ENCODE data around the gene ATG16L1. TPM values are rescaled to one million over a fixed set of nuclear protein-coding genes. Genes with fewer than 3 reads are reported as not detected.

The ATG16L1 gene
- total and polyA plus RNA-seq, 5 donors from 2014 or later: 15.2 to 125 (median 20.6) TPM

- Mint-ChIP-seq H3K27ac (peak overlapping the region; percentile 39 to 86 (median 70)), H3K4me1 (peaks cover 12 to 79% (median 48%) of the 10 kb centered on the region in 4 donors), H3K4me3 (peak overlapping the region in 2 of 4 donors; percentile 51 to 57), H3K36me3 (peaks cover 3% of the 10 kb centered on the region), H3K9me3 (no peaks in the 10 kb centered on the region), H3K27me3 (no peaks in the 10 kb centered on the region)
- H3K4me1 ChIP-seq (ENCODE audit: control insufficient read depth, insufficient read depth, low read length, poor library complexity, severe bottlenecking): peaks cover 57% of the 10 kb centered on the region
- H3K4me3 ChIP-seq (ENCODE audit: low read depth, low read length): no peak overlapping the region
- peak in 1 of 3 donors; percentile 45 for DNase-seq
- no peaks in the 10 kb centered on the region for H3K36me3 ChIP-seq (ENCODE audit: control insufficient read depth, insufficient read depth, low read length)
- H3K9me3 ChIP-seq (ENCODE audit: control insufficient read depth in 2 of 2, low read length in 2 of 2): no peaks in the 10 kb centered on the region
- peak; percentile 45 to 57 for ATAC-seq (ENCODE audit: low read depth in 2 of 2)
- peak overlapping the region; percentile 55 for H3K27ac ChIP-seq (ENCODE audit: insufficient read depth, low read length, poor library complexity, severe bottlenecking)
- no peaks in the 10 kb centered on the region for H3K27me3 ChIP-seq (ENCODE audit: control insufficient read depth, insufficient read depth, low read length)
Observed at GRCh38 chr2:233242231-233242927, 9.1 kb upstream of the ATG16L1 start.

GRCh38 chr2:233243348-233243747 is 8.1 kb upstream of the ATG16L1 start:
- Histone ChIP-seq H3K9me3 (ENCODE audit: control insufficient read depth in 2 of 2, low read length in 2 of 2) (no peaks in the 10 kb centered on the region), H3K4me3 (ENCODE audit: low read depth, low read length) (no peak overlapping the region), H3K27me3 (ENCODE audit: control insufficient read depth, insufficient read depth, low read length) (no peaks in the 10 kb centered on the region), H3K4me1 (ENCODE audit: control insufficient read depth, insufficient read depth, low read length, poor library complexity, severe bottlenecking) (peaks cover 53% of the 10 kb centered on the region), H3K36me3 (ENCODE audit: control insufficient read depth, insufficient read depth, low read length) (no peaks in the 10 kb centered on the region), H3K27ac (ENCODE audit: insufficient read depth, low read length, poor library complexity, severe bottlenecking) (no peak overlapping the region)
- H3K9me3 Mint-ChIP-seq: no peaks in the 10 kb centered on the region
- peaks cover 12 to 77% (median 48%) of the 10 kb centered on the region in 4 donors for H3K4me1 Mint-ChIP-seq
- peak overlapping the region; percentile 60 to 83 (median 75) for H3K27ac Mint-ChIP-seq
- ATAC-seq (ENCODE audit: low read depth in 2 of 2) (no peak), DNase-seq (no peak)
- no peaks in the 10 kb centered on the region for H3K27me3 Mint-ChIP-seq
- H3K4me3 Mint-ChIP-seq: peak overlapping the region in 1 of 4 donors; percentile 64
- peaks cover 3% of the 10 kb centered on the region for H3K36me3 Mint-ChIP-seq

GRCh38 chr2:233244818-233245217 is 6.7 kb upstream of the ATG16L1 start:
- Mint-ChIP-seq H3K27me3 (no peaks in the 10 kb centered on the region), H3K4me1 (peaks cover 12 to 73% (median 43%) of the 10 kb centered on the region in 4 donors), H3K36me3 (no peaks in the 10 kb centered on the region), H3K4me3 (peak overlapping the region in 2 of 4 donors; percentile 65 to 66), H3K9me3 (no peaks in the 10 kb centered on the region), H3K27ac (peak overlapping the region in 2 of 3 donors; percentile 73 to 80)
- ATAC-seq (ENCODE audit: low read depth in 2 of 2) (no peak), DNase-seq (no peak)
- no peak overlapping the region for H3K4me3 ChIP-seq (ENCODE audit: low read depth, low read length)
- peaks cover 50% of the 10 kb centered on the region for H3K4me1 ChIP-seq (ENCODE audit: control insufficient read depth, insufficient read depth, low read length, poor library complexity, severe bottlenecking)
- no peak overlapping the region for H3K27ac ChIP-seq (ENCODE audit: insufficient read depth, low read length, poor library complexity, severe bottlenecking)
- no peaks in the 10 kb centered on the region for H3K27me3 ChIP-seq (ENCODE audit: control insufficient read depth, insufficient read depth, low read length)
- H3K9me3 ChIP-seq (ENCODE audit: control insufficient read depth in 2 of 2, low read length in 2 of 2): no peaks in the 10 kb centered on the region
- H3K36me3 ChIP-seq (ENCODE audit: control insufficient read depth, insufficient read depth, low read length): no peaks in the 10 kb centered on the region

GRCh38 chr2:233245406-233245805 is 6.1 kb upstream of the ATG16L1 start:
- H3K27me3 ChIP-seq (ENCODE audit: control insufficient read depth, insufficient read depth, low read length): no peaks in the 10 kb centered on the region
- Mint-ChIP-seq H3K4me1 (peaks cover 12 to 75% (median 46%) of the 10 kb centered on the region in 4 donors), H3K36me3 (no peaks in the 10 kb centered on the region), H3K27me3 (peaks cover 3% of the 10 kb centered on the region), H3K9me3 (no peaks in the 10 kb centered on the region), H3K4me3 (peak overlapping the region in 2 of 4 donors; percentile 65 to 66), H3K27ac (peak overlapping the region; percentile 54 to 80 (median 73))
- no peaks in the 10 kb centered on the region for H3K9me3 ChIP-seq (ENCODE audit: control insufficient read depth in 2 of 2, low read length in 2 of 2)
- no peaks in the 10 kb centered on the region for H3K36me3 ChIP-seq (ENCODE audit: control insufficient read depth, insufficient read depth, low read length)
- H3K4me3 ChIP-seq (ENCODE audit: low read depth, low read length): no peak overlapping the region
- ATAC-seq (ENCODE audit: low read depth in 2 of 2): no peak
- no peak for DNase-seq
- H3K4me1 ChIP-seq (ENCODE audit: control insufficient read depth, insufficient read depth, low read length, poor library complexity, severe bottlenecking): peaks cover 45% of the 10 kb centered on the region
- H3K27ac ChIP-seq (ENCODE audit: insufficient read depth, low read length, poor library complexity, severe bottlenecking): no peak overlapping the region

GRCh38 chr2:233247116-233247515 is 4.4 kb upstream of the ATG16L1 start:
- peak overlapping the region; percentile 70 to 99 (median 87) for H3K27ac Mint-ChIP-seq
- ATAC-seq (ENCODE audit: low read depth in 2 of 2): no peak
- H3K4me1 Mint-ChIP-seq: peaks cover 13 to 69% (median 44%) of the 10 kb centered on the region in 4 donors
- no peaks in the 10 kb centered on the region for H3K36me3 ChIP-seq (ENCODE audit: control insufficient read depth, insufficient read depth, low read length)
- no peaks in the 10 kb centered on the region for H3K36me3 Mint-ChIP-seq
- peak overlapping the region in 1 of 4 donors; percentile 4 for H3K4me3 Mint-ChIP-seq
- no peak overlapping the region for H3K4me3 ChIP-seq (ENCODE audit: low read depth, low read length)
- peak overlapping the region; percentile 58 for H3K27ac ChIP-seq (ENCODE audit: insufficient read depth, low read length, poor library complexity, severe bottlenecking)
- peaks cover 39% of the 10 kb centered on the region for H3K4me1 ChIP-seq (ENCODE audit: control insufficient read depth, insufficient read depth, low read length, poor library complexity, severe bottlenecking)
- H3K9me3 Mint-ChIP-seq: no peaks in the 10 kb centered on the region
- peaks cover 4% of the 10 kb centered on the region for H3K27me3 Mint-ChIP-seq
- DNase-seq: no peak
- no peaks in the 10 kb centered on the region for H3K9me3 ChIP-seq (ENCODE audit: control insufficient read depth in 2 of 2, low read length in 2 of 2)
- H3K27me3 ChIP-seq (ENCODE audit: control insufficient read depth, insufficient read depth, low read length): no peaks in the 10 kb centered on the region

GRCh38 chr2:233247744-233248143 is 3.7 kb upstream of the ATG16L1 start:
- peak overlapping the region; percentile 70 to 99 (median 87) for H3K27ac Mint-ChIP-seq
- H3K4me3 Mint-ChIP-seq: peak overlapping the region in 3 of 4 donors; percentile 3 to 8 (median 4)
- H3K27me3 Mint-ChIP-seq: peaks cover 4% of the 10 kb centered on the region
- H3K4me1 Mint-ChIP-seq: peaks cover 14 to 68% (median 44%) of the 10 kb centered on the region in 4 donors
- no peaks in the 10 kb centered on the region for H3K9me3 ChIP-seq (ENCODE audit: control insufficient read depth in 2 of 2, low read length in 2 of 2)
- H3K27ac ChIP-seq (ENCODE audit: insufficient read depth, low read length, poor library complexity, severe bottlenecking): peak overlapping the region; percentile 58
- peaks cover 39% of the 10 kb centered on the region for H3K4me1 ChIP-seq (ENCODE audit: control insufficient read depth, insufficient read depth, low read length, poor library complexity, severe bottlenecking)
- H3K36me3 Mint-ChIP-seq: no peaks in the 10 kb centered on the region
- H3K9me3 Mint-ChIP-seq: no peaks in the 10 kb centered on the region
- no peaks in the 10 kb centered on the region for H3K36me3 ChIP-seq (ENCODE audit: control insufficient read depth, insufficient read depth, low read length)
- no peak overlapping the region for H3K4me3 ChIP-seq (ENCODE audit: low read depth, low read length)
- ATAC-seq (ENCODE audit: low read depth in 2 of 2) (peak; percentile 73 to 79), DNase-seq (peak in 2 of 3 donors; percentile 34 to 62)
- H3K27me3 ChIP-seq (ENCODE audit: control insufficient read depth, insufficient read depth, low read length): no peaks in the 10 kb centered on the region

GRCh38 chr2:233248999-233249398 is 2.5 kb upstream of the ATG16L1 start:
- peak overlapping the region; percentile 39 for H3K27ac ChIP-seq (ENCODE audit: insufficient read depth, low read length, poor library complexity, severe bottlenecking)
- no peaks in the 10 kb centered on the region for H3K9me3 Mint-ChIP-seq
- H3K36me3 Mint-ChIP-seq: peaks cover 2% of the 10 kb centered on the region
- H3K4me3 ChIP-seq (ENCODE audit: low read depth, low read length): peak overlapping the region; percentile 22
- H3K4me1 Mint-ChIP-seq: peaks cover 21 to 71% (median 49%) of the 10 kb centered on the region in 4 donors
- H3K9me3 ChIP-seq (ENCODE audit: control insufficient read depth in 2 of 2, low read length in 2 of 2): no peaks in the 10 kb centered on the region
- peaks cover 4% of the 10 kb centered on the region for H3K36me3 ChIP-seq (ENCODE audit: control insufficient read depth, insufficient read depth, low read length)
- no peak for ATAC-seq (ENCODE audit: low read depth in 2 of 2)
- H3K27ac Mint-ChIP-seq: peak overlapping the region; percentile 91 to 99 (median 93)
- peak overlapping the region; percentile 23 to 75 (median 51) for H3K4me3 Mint-ChIP-seq
- peaks cover 52% of the 10 kb centered on the region for H3K4me1 ChIP-seq (ENCODE audit: control insufficient read depth, insufficient read depth, low read length, poor library complexity, severe bottlenecking)
- no peaks in the 10 kb centered on the region for H3K27me3 ChIP-seq (ENCODE audit: control insufficient read depth, insufficient read depth, low read length)
- H3K27me3 Mint-ChIP-seq: peaks cover 4% of the 10 kb centered on the region
- peak in 1 of 3 donors; percentile 34 for DNase-seq

All from CD4-positive, CD25-positive, alpha-beta regulatory T cell (primary cell).